HEK293 (cell line): Measurements from ENCODE around the gene SMAD7.
A peak's percentile ranks its signal among the peaks of the same experiment; 100 is the strongest.

Source experiments
- EGR2 ChIP-seq: fragments of 450-650 bp; formaldehyde crosslinking; IDR thresholded peaks from 2 replicates; pipeline ENCODE4 v1.5.1; 2016; ENCODE audit warnings: low read depth, missing biosample characterization, missing genetic modification characterization
- HIC1 ChIP-seq: fragments of 450-650 bp; formaldehyde crosslinking; IDR thresholded peaks from 2 replicates; pipeline ENCODE4 v1.5.1; 2016; ENCODE audit warnings: missing biosample characterization, missing genetic modification characterization
- IKZF3 ChIP-seq: fragments of 450-650 bp; IDR thresholded peaks from 2 replicates; pipeline ENCODE4 v1.5.0; 2018; ENCODE audit warnings: missing biosample characterization, mild to moderate bottlenecking, missing genetic modification characterization, moderate library complexity
- KLF1 ChIP-seq: fragments of 450-650 bp; formaldehyde crosslinking; IDR thresholded peaks from 2 replicates; pipeline ENCODE4 v1.5.1; 2016; ENCODE audit warnings: missing biosample characterization, missing genetic modification characterization
- KLF10 ChIP-seq: fragments of 450-650 bp; IDR thresholded peaks from 2 replicates; pipeline ENCODE4 v1.5.1; 2018; ENCODE audit warnings: missing biosample characterization, mild to moderate bottlenecking, missing genetic modification characterization
- KLF16 ChIP-seq: fragments of 450-650 bp; formaldehyde crosslinking; IDR thresholded peaks from 2 replicates; pipeline ENCODE4 v1.5.1; 2017; ENCODE audit warnings: missing biosample characterization, missing genetic modification characterization
- KLF17 ChIP-seq: fragments of 450-650 bp; formaldehyde crosslinking; IDR thresholded peaks from 2 replicates; pipeline ENCODE4 v1.5.1; 2016; ENCODE audit warnings: missing biosample characterization, missing genetic modification characterization
- KLF8 ChIP-seq: fragments of 450-650 bp; formaldehyde crosslinking; IDR thresholded peaks from 2 replicates; pipeline ENCODE4 v1.5.1; 2016; ENCODE audit warnings: missing biosample characterization, missing genetic modification characterization
- KLF9 ChIP-seq: fragments of 450-650 bp; formaldehyde crosslinking; IDR thresholded peaks from 2 replicates; pipeline ENCODE4 v1.5.1; 2016; ENCODE audit warnings: missing biosample characterization, missing genetic modification characterization, low read depth
- MEIS1 ChIP-seq: sonication (generic); formaldehyde crosslinking; IDR thresholded peaks from 2 replicates; pipeline ENCODE4 v1.8.1; 2022; ENCODE audit warnings: missing genetic modification reagents, mild to moderate bottlenecking, borderline replicate concordance
- SETDB1 ChIP-seq: IDR thresholded peaks from one replicate; pipeline ENCODE4 v1.6.1; 2017; ENCODE audit warnings: mild to moderate bottlenecking, low read length, moderate library complexity, mixed read lengths; ENCODE audit not compliant: insufficient read length
- WT1 ChIP-seq: fragments of 450-650 bp; formaldehyde crosslinking; IDR thresholded peaks from 2 replicates; pipeline ENCODE4 v1.5.1; 2016; ENCODE audit warnings: missing biosample characterization, missing genetic modification characterization
- YY2 ChIP-seq: fragments of 450-650 bp; formaldehyde crosslinking; IDR thresholded peaks from 2 replicates; pipeline ENCODE4 v1.5.1; 2016; ENCODE audit warnings: missing biosample characterization, missing genetic modification characterization
- ZBTB21 ChIP-seq: fragments of 450-650 bp; formaldehyde crosslinking; IDR thresholded peaks from 2 replicates; pipeline ENCODE4 v1.5.1; 2017; ENCODE audit warnings: missing biosample characterization, missing genetic modification characterization
- ZBTB26 ChIP-seq: fragments of 450-650 bp; formaldehyde crosslinking; optimal IDR thresholded peaks from 2 replicates; pipeline ENCODE3; 2016; ENCODE audit warnings: missing biosample characterization, mild to moderate bottlenecking, missing genetic modification characterization
- ZBTB48 ChIP-seq: fragments of 450-650 bp; formaldehyde crosslinking; IDR thresholded peaks from 2 replicates; pipeline ENCODE4 v1.5.1; 2016; ENCODE audit warnings: missing biosample characterization, missing genetic modification characterization
- ZNF112 ChIP-seq: fragments of 450-650 bp; formaldehyde crosslinking; IDR thresholded peaks from 2 replicates; pipeline ENCODE4 v1.5.0; 2017; ENCODE audit warnings: missing biosample characterization, missing genetic modification characterization
- ZNF132 ChIP-seq: fragments of 450-650 bp; formaldehyde crosslinking; IDR thresholded peaks from 2 replicates; pipeline ENCODE4 v1.5.1; 2017; ENCODE audit warnings: missing biosample characterization, missing genetic modification characterization, borderline replicate concordance
- ZNF140 ChIP-seq: fragments of 450-650 bp; formaldehyde crosslinking; IDR thresholded peaks from 2 replicates; pipeline ENCODE4 v1.5.1; 2016; ENCODE audit warnings: missing biosample characterization, missing genetic modification characterization
- ZNF146 ChIP-seq: fragments of 450-650 bp; formaldehyde crosslinking; IDR thresholded peaks from 2 replicates; pipeline ENCODE4 v1.5.1; 2016; ENCODE audit warnings: missing biosample characterization, missing genetic modification characterization
- ZNF324 ChIP-seq: fragments of 450-650 bp; formaldehyde crosslinking; IDR thresholded peaks from 2 replicates; pipeline ENCODE4 v1.5.1; 2016; ENCODE audit warnings: missing biosample characterization, missing genetic modification characterization
- ZNF341 ChIP-seq: fragments of 450-650 bp; formaldehyde crosslinking; IDR thresholded peaks from 2 replicates; pipeline ENCODE4; 2016; ENCODE audit warnings: low read depth, missing biosample characterization, missing genetic modification characterization
- ZNF394 ChIP-seq: fragments of 450-650 bp; formaldehyde crosslinking; IDR thresholded peaks from 2 replicates; pipeline ENCODE4 v1.5.1; 2016; ENCODE audit warnings: missing biosample characterization, missing genetic modification characterization, mild to moderate bottlenecking, moderate library complexity, borderline replicate concordance
- ZNF501 ChIP-seq: fragments of 450-650 bp; formaldehyde crosslinking; IDR thresholded peaks from 2 replicates; pipeline ENCODE4 v1.5.1; 2016; ENCODE audit warnings: missing biosample characterization, missing genetic modification characterization
- ZNF514 ChIP-seq: fragments of 450-650 bp; formaldehyde crosslinking; IDR thresholded peaks from 2 replicates; pipeline ENCODE4 v1.5.1; 2016; ENCODE audit warnings: missing biosample characterization, missing genetic modification characterization
- ZNF580 ChIP-seq: fragments of 450-650 bp; formaldehyde crosslinking; IDR thresholded peaks from 2 replicates; pipeline ENCODE4 v1.5.1; 2016; ENCODE audit warnings: missing biosample characterization, missing genetic modification characterization
- ZNF600 ChIP-seq: fragments of 450-650 bp; formaldehyde crosslinking; IDR thresholded peaks from 2 replicates; pipeline ENCODE4 v1.5.1; 2016; ENCODE audit warnings: missing biosample characterization, missing genetic modification characterization
- ZNF677 ChIP-seq: fragments of 450-650 bp; IDR thresholded peaks from 2 replicates; pipeline ENCODE4 v1.5.0; 2018; ENCODE audit warnings: missing biosample characterization, mild to moderate bottlenecking, missing genetic modification characterization, moderate library complexity
- ZXDB ChIP-seq: fragments of 450-650 bp; formaldehyde crosslinking; IDR thresholded peaks from 2 replicates; pipeline ENCODE4 v1.5.1; 2016; ENCODE audit warnings: missing biosample characterization, missing genetic modification characterization
- TF ChIP-seq, protein P1 (sequence below): fragments of 450-650 bp; formaldehyde crosslinking; IDR thresholded peaks from 2 replicates; pipeline ENCODE4 v1.5.1; 2016; ENCODE audit warnings: missing biosample characterization, missing genetic modification characterization
- TF ChIP-seq, protein P2 (sequence below): fragments of 450-650 bp; formaldehyde crosslinking; IDR thresholded peaks from 2 replicates; pipeline ENCODE4 v1.5.1; 2017; ENCODE audit warnings: missing biosample characterization, missing genetic modification characterization

The SMAD7 gene

DNA sequence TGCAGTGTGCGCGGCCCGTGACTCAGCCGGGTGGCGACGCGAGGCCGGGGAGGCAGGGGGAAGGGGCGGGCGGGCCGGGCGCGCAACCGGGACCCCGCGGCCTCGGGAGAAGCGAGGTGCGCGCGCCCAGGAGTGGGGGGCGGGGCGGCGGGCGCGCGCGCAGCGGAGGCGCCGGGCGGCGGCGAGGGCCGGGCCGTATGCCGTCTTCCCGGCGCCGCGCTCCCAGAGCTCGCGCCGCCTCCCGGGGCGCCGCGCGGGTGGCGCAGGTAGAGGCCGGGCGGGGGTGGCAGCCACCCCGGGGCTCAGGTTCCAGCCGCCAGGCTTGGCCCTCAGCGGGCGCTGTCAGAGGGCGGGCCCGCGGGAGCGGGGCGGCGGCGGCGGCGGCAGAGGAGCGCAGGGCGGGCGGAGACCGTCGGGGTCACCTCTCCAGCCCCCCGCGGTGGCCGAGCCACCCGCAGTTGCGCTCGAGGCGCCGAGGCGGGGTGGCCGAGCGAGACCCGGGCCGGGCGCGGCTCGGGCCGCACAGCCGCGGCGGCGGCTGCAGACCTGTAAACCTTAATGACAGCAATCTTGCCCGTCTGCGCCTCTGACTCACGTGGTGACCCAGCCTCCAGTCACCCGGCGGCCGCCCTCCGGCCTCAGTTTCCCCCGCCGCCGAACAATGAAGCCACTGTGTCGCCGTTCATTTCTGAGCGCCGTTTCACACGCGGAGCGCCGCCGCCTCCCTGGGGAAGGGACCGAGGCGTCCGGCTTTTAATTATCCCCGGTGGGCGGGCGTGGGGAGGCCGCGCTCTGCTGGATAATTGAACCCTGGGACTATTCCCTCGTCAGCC is 25.3 kb upstream of the SMAD7 start (continued):
- TF ChIP-seq ZBTB48 (tag by site-specific recombination), result peak; percentile 20; the same call in 1 of the 2 replicates
- peak; percentile 68 for TF ChIP-seq KLF16 (tag by site-specific recombination)
- no peak for TF ChIP-seq ZNF580
- TF ChIP-seq KLF9, result 0 out of 2 replicates have a peak, but pooled peaks have one; percentile 28
- 0 out of 2 replicates have a peak, but pooled peaks have one; percentile 21 for TF ChIP-seq WT1
- no peak for TF ChIP-seq ZNF112 (tag by site-specific recombination)
- no peak for TF ChIP-seq SETDB1
- TF ChIP-seq ZNF146 (tag by site-specific recombination), result no peak
- no peak; the same call in 1 of the 2 replicates for TF ChIP-seq KLF10 (tag by site-specific recombination)
- 0 out of 2 replicates have a peak, but pooled peaks have one; percentile 15 for TF ChIP-seq ZNF677 (tag by site-specific recombination)
- no peak for TF ChIP-seq MEIS1 (CRISPR knock-in tag)
- TF ChIP-seq EGR2, result peak; percentile 85
- TF ChIP-seq ZNF514, result no peak
- TF ChIP-seq ZNF324 (tag by site-specific recombination), result no peak
- TF ChIP-seq, protein P1, sequence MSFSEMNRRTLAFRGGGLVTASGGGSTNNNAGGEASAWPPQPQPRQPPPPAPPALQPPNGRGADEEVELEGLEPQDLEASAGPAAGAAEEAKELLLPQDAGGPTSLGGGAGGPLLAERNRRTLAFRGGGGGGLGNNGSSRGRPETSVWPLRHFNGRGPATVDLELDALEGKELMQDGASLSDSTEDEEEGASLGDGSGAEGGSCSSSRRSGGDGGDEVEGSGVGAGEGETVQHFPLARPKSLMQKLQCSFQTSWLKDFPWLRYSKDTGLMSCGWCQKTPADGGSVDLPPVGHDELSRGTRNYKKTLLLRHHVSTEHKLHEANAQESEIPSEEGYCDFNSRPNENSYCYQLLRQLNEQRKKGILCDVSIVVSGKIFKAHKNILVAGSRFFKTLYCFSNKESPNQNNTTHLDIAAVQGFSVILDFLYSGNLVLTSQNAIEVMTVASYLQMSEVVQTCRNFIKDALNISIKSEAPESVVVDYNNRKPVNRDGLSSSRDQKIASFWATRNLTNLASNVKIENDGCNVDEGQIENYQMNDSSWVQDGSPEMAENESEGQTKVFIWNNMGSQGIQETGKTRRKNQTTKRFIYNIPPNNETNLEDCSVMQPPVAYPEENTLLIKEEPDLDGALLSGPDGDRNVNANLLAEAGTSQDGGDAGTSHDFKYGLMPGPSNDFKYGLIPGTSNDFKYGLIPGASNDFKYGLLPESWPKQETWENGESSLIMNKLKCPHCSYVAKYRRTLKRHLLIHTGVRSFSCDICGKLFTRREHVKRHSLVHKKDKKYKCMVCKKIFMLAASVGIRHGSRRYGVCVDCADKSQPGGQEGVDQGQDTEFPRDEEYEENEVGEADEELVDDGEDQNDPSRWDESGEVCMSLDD, result no peak
- 0 out of 2 replicates have a peak, but pooled peaks have one; percentile 45 for TF ChIP-seq ZXDB
- no peak for TF ChIP-seq ZNF394 (tag by site-specific recombination)
- TF ChIP-seq HIC1 (tag by site-specific recombination), result 0 out of 2 replicates have a peak, but pooled peaks have one; percentile 11
- TF ChIP-seq, protein P2, sequence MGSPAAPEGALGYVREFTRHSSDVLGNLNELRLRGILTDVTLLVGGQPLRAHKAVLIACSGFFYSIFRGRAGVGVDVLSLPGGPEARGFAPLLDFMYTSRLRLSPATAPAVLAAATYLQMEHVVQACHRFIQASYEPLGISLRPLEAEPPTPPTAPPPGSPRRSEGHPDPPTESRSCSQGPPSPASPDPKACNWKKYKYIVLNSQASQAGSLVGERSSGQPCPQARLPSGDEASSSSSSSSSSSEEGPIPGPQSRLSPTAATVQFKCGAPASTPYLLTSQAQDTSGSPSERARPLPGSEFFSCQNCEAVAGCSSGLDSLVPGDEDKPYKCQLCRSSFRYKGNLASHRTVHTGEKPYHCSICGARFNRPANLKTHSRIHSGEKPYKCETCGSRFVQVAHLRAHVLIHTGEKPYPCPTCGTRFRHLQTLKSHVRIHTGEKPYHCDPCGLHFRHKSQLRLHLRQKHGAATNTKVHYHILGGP (tag by site-specific recombination), result no peak
- no peak for TF ChIP-seq ZNF140 (tag by site-specific recombination)
- TF ChIP-seq ZNF501, result 0 out of 2 replicates have a peak, but pooled peaks have one; percentile 33
- TF ChIP-seq KLF17 (tag by site-specific recombination), result peak; percentile 58; the same call in 1 of the 2 replicates
- TF ChIP-seq YY2 (tag by site-specific recombination), result no peak
- no peak for TF ChIP-seq IKZF3
- TF ChIP-seq ZBTB21 (tag by site-specific recombination), result no peak
- TF ChIP-seq ZNF341 (tag by site-specific recombination), result peak; percentile 25; the same call in 1 of the 2 replicates
- no peak for TF ChIP-seq ZNF132 (tag by site-specific recombination)
- peak; percentile 32 for TF ChIP-seq ZBTB26 (tag by site-specific recombination)
- no peak for TF ChIP-seq ZNF600 (tag by site-specific recombination)
- peak; percentile 43; the same call in 1 of the 2 replicates for TF ChIP-seq KLF1 (tag by site-specific recombination)
- TF ChIP-seq KLF8 (tag by site-specific recombination), result 0 out of 2 replicates have a peak, but pooled peaks have one; percentile 26
